MG63 (cell line): ENCODE results near the gene PSMG1. TPM values are rescaled to one million over a fixed set of nuclear protein-coding genes. Genes with fewer than 3 reads are reported as not detected.
"Not testable (repeated sequence)": the region's sequence is repeated elsewhere in the genome, so short reads cannot be mapped to it uniquely, and the experiment has no call there.

Experiments used
- DNase-seq: peaks from one replicate; pipeline ENCODE4 v3.0.0-alpha.2; 2020
- H3K27me3 ChIP-seq: fragments of 250-450 bp; sonication (Bioruptor Pico); 2 replicates; pipeline ENCODE4 v1.5.1; 2020; ENCODE audit warnings: mild to moderate bottlenecking, moderate library complexity
- H3K36me3 ChIP-seq: fragments of 250-450 bp; sonication (Bioruptor Pico); 2 replicates; pipeline ENCODE4 v1.5.1; 2020; ENCODE audit warnings: mild to moderate bottlenecking, moderate library complexity
- H3K4me3 ChIP-seq: fragments of 250-450 bp; sonication (Bioruptor Pico); 2 replicates; pipeline ENCODE4 v1.5.1; 2020; ENCODE audit warnings: mild to moderate bottlenecking, moderate library complexity
- H3K9me3 ChIP-seq: fragments of 250-450 bp; sonication (Bioruptor Pico); 2 replicates; pipeline ENCODE4 v1.5.1; 2020; ENCODE audit warnings: mild to moderate bottlenecking, moderate library complexity
- total RNA-seq: library from RNA; depleted of rRNA; stranded (reverse); fragments of >200 nt; shearing (Covaris generic); gene quantifications from 2 replicates; pipeline ENCODE4 v1.2.3, GENCODE V29; 2014; ENCODE audit warnings: low replicate concordance; rRNA removed

Gene PSMG1
- 248 and 252 TPM in 2 replicates for total RNA-seq

GRCh38 chr21:39183272-39184049 is at the start of gene PSMG1:
TSS of gene PSMG1 (minus strand) at chr21:39183451. CDS start at chr21:39183385, 66 bp downstream.
- no peaks in the 10 kb centered on the region for H3K9me3 ChIP-seq
- no peaks in the 10 kb centered on the region for H3K27me3 ChIP-seq
- H3K36me3 ChIP-seq = peaks cover 29% of the 10 kb centered on the region
- peak within 1 kb of the TSS; percentile 91 for H3K4me3 ChIP-seq
- peak; percentile 96 for DNase-seq

- Histone ChIP-seq H3K27me3 (no peaks in the 10 kb centered on the region), H3K36me3 (peaks cover 73% of the 10 kb centered on the region)
Measured at GRCh38 chr21:39232861-39233291, 49.6 kb upstream of the PSMG1 start.

GRCh38 chr21:39224930-39225329 is 41.7 kb upstream of the PSMG1 start:
- H3K4me3 ChIP-seq = no peak overlapping the region
- no peak for DNase-seq
- H3K36me3 ChIP-seq = peaks cover 54% of the 10 kb centered on the region
- no peaks in the 10 kb centered on the region for H3K9me3 ChIP-seq
- no peaks in the 10 kb centered on the region for H3K27me3 ChIP-seq

More at GRCh38 chr21:39232861-39233291, 49.6 kb upstream of the PSMG1 start:
- no peak overlapping the region for H3K4me3 ChIP-seq
- no peaks in the 10 kb centered on the region for H3K9me3 ChIP-seq
- DNase-seq = peak; percentile 26

- Histone ChIP-seq H3K9me3 (no peaks in the 10 kb centered on the region), H3K4me3 (no peak overlapping the region), H3K36me3 (peaks cover 46% of the 10 kb centered on the region), H3K27me3 (no peaks in the 10 kb centered on the region)
- no peak for DNase-seq
Measured at GRCh38 chr21:39221997-39222486, 38.8 kb upstream of the PSMG1 start.

- Histone ChIP-seq H3K36me3 (peaks cover 42% of the 10 kb centered on the region), H3K9me3 (no peaks in the 10 kb centered on the region)
- DNase-seq = no peak
Measured at GRCh38 chr21:39221282-39221996, 38.2 kb upstream of the PSMG1 start.

GRCh38 chr21:39220875-39221274 is 37.6 kb upstream of the PSMG1 start:
- DNase-seq, H3K9me3 ChIP-seq, H3K27me3 ChIP-seq, H3K4me3 ChIP-seq: not testable (repeated sequence)
- H3K36me3 ChIP-seq = peaks cover 41% of the 10 kb centered on the region

More at GRCh38 chr21:39221282-39221996, 38.2 kb upstream of the PSMG1 start:
- no peak overlapping the region for H3K4me3 ChIP-seq
- no peaks in the 10 kb centered on the region for H3K27me3 ChIP-seq

- Histone ChIP-seq H3K27me3 (no peaks in the 10 kb centered on the region), H3K36me3 (peaks cover 42% of the 10 kb centered on the region), H3K4me3 (no peak overlapping the region), H3K9me3 (no peaks in the 10 kb centered on the region)
- no peak for DNase-seq
Measured at GRCh38 chr21:39220150-39220549, 36.9 kb upstream of the PSMG1 start.

GRCh38 chr21:39218082-39218409 is 34.8 kb upstream of the PSMG1 start:
- no peak for DNase-seq
- Histone ChIP-seq H3K27me3 (no peaks in the 10 kb centered on the region), H3K9me3 (no peaks in the 10 kb centered on the region), H3K4me3 (no peak overlapping the region), H3K36me3 (peaks cover 38% of the 10 kb centered on the region)

GRCh38 chr21:39217356-39218081 is 34.3 kb upstream of the PSMG1 start:
- Histone ChIP-seq H3K36me3 (peaks cover 38% of the 10 kb centered on the region), H3K4me3 (no peak overlapping the region), H3K27me3 (no peaks in the 10 kb centered on the region), H3K9me3 (no peaks in the 10 kb centered on the region)
- no peak for DNase-seq

- H3K27me3 ChIP-seq = no peaks in the 10 kb centered on the region
- H3K4me3 ChIP-seq = no peak overlapping the region
- no peaks in the 10 kb centered on the region for H3K9me3 ChIP-seq
- H3K36me3 ChIP-seq = peaks cover 46% of the 10 kb centered on the region
- DNase-seq = no peak
Measured at GRCh38 chr21:39216290-39216689, 33.0 kb upstream of the PSMG1 start.

- no peaks in the 10 kb centered on the region for H3K27me3 ChIP-seq
- no peak for DNase-seq
- no peaks in the 10 kb centered on the region for H3K9me3 ChIP-seq
- no peak overlapping the region for H3K4me3 ChIP-seq
- peaks cover 53% of the 10 kb centered on the region for H3K36me3 ChIP-seq
Measured at GRCh38 chr21:39215078-39215477, 31.8 kb upstream of the PSMG1 start.

GRCh38 chr21:39209334-39209688 is 26.1 kb upstream of the PSMG1 start:
- H3K27me3 ChIP-seq = no peaks in the 10 kb centered on the region
- no peak for DNase-seq
- H3K9me3 ChIP-seq = no peaks in the 10 kb centered on the region
- no peak overlapping the region for H3K4me3 ChIP-seq
- H3K36me3 ChIP-seq = peaks cover 69% of the 10 kb centered on the region

GRCh38 chr21:39208624-39209333 is 25.5 kb upstream of the PSMG1 start:
- DNase-seq = no peak
- no peak overlapping the region for H3K4me3 ChIP-seq
- H3K9me3 ChIP-seq = no peaks in the 10 kb centered on the region
- H3K27me3 ChIP-seq = no peaks in the 10 kb centered on the region
- peaks cover 71% of the 10 kb centered on the region for H3K36me3 ChIP-seq

GRCh38 chr21:39204134-39204533 is 20.9 kb upstream of the PSMG1 start:
- Histone ChIP-seq H3K9me3 (no peaks in the 10 kb centered on the region), H3K36me3 (peaks cover 75% of the 10 kb centered on the region), H3K27me3 (no peaks in the 10 kb centered on the region), H3K4me3 (no peak overlapping the region)
- no peak for DNase-seq

GRCh38 chr21:39198800-39199199 is 15.5 kb upstream of the PSMG1 start:
- no peaks in the 10 kb centered on the region for H3K9me3 ChIP-seq
- H3K4me3 ChIP-seq = no peak overlapping the region
- peaks cover 87% of the 10 kb centered on the region for H3K36me3 ChIP-seq
- no peak for DNase-seq
- H3K27me3 ChIP-seq = no peaks in the 10 kb centered on the region

GRCh38 chr21:39197448-39198233 is 14.4 kb upstream of the PSMG1 start:
- no peaks in the 10 kb centered on the region for H3K9me3 ChIP-seq
- H3K27me3 ChIP-seq = no peaks in the 10 kb centered on the region
- no peak for DNase-seq
- H3K36me3 ChIP-seq = peaks cover 91% of the 10 kb centered on the region
- H3K4me3 ChIP-seq = no peak overlapping the region
